GM21447 (cell line): ENCODE measurements around the gene PACSIN1.

Experiments
- ATAC-seq: cut with Tn5 transposase; IDR thresholded peaks from one replicate; pipeline ENCODE4 v1.9.1; 2021; ENCODE audit not compliant: unreplicated experiment

PACSIN1 gene

DNA sequence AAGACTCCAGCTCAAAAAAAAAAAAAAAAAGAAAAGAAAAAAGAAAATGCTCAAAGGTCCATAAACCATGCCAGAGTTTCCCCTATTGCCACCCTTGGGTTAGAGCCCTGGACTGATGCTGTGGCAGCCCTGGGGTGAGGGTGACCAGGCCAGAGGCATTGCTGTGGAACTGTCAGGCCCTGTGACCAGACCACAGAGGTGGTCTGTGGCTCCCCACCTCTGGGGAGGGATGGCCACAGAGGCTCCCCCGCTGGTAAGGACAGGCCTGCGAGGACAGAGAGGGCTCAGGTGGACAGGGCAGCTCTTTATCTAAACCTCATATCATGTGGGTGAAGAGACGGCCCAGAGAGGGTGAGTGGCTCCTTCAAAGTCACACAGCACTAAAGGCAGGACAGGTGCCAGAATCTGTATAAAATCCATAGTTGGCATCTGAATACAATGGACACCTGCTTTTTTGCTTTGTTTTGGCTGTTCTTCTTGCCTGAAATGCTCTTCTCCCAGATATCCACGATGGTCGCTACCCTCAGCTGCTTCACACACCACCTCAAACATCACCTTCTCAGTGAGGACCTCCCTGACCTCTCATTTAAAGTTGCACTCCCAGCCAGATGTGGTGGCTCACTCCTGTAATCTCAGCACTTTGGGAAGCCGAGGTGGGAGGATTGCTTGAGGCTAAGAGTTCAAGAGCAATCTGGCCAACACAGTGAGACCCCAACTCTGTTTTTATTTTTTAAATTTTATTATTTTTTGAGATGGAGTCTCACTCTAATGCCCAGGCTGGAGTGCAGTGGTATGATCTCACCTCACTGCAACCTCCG, 112.8 kb downstream of the PACSIN1 start:
- ATAC-seq = no peak

GRCh38 chr6:34580707-34581560, 115.1 kb downstream of the PACSIN1 start:
- no peak for ATAC-seq

- no peak for ATAC-seq
These were observed 115.7 kb downstream of the PACSIN1 start for GRCh38 chr6:34581561-34581920.

- no peak for ATAC-seq
These were observed 117.6 kb downstream of the PACSIN1 start for GRCh38 chr6:34583461-34583860.

GRCh38 chr6:34583861-34584604, 118.2 kb downstream of the PACSIN1 start:
- no peak for ATAC-seq

- no peak for ATAC-seq
These were observed 118.8 kb downstream of the PACSIN1 start for GRCh38 chr6:34584694-34585093.
